HepG2 (cell line): Measurements from ENCODE around the gene CACNA1G.

ENCODE experiments used
- CTCF ChIP-seq: sonication (generic); formaldehyde crosslinking; IDR thresholded peaks from 2 replicates; pipeline ENCODE4 v1.5.0; 2020; ENCODE audit warnings: mild to moderate bottlenecking, missing genetic modification reagents, moderate library complexity
- ELF1 ChIP-seq: sonication (generic); formaldehyde crosslinking; IDR thresholded peaks from 2 replicates; pipeline ENCODE4 v1.4.0; 2020; ENCODE audit warnings: missing genetic modification reagents
- TFAP4 ChIP-seq: sonication (generic); IDR thresholded peaks from 2 replicates; pipeline ENCODE4 v1.6.1; 2016; ENCODE audit warnings: low read depth, borderline replicate concordance

- TF ChIP-seq TFAP4: no peak
- no peak for TF ChIP-seq CTCF
- TF ChIP-seq ELF1 (CRISPR knock-in tag): no peak
Observed at GRCh38 chr17:50636804-50637195, 76.3 kb downstream of the CACNA1G start.
